ENCODE data around the gene THRB.

DNA sequence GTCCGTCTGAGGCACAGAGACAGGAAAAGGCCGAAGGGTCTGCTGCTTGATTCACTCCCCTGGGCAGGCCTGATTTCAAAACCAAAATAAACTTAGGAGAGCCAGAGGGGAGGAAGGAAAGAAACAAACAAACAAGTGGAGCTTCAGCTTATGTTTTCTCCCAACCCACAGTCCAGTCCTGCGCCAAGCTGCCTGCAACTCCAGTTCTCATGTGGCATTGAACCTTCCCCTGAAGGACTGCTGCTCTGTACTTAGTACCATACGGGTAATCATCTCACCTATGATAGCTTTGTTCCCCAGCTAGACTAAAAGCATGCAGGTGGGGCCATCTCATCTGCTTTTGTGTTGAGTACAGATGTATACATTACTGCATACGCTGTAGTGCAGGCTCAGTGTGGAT is 236.4 kb downstream of the THRB start:
- TF ChIP-seq POLR2A (IDR thresholded peaks at IDR 0.05) (no peak), POLR2AphosphoS5 (IDR thresholded peaks at IDR 0.05) (no peak), EP300 (IDR thresholded peaks at IDR 0.05) (no peak)

Measured in upper lobe of left lung (tissue), 4 donors.